Esophagus squamous epithelium (tissue), 4 donors: Measurements from ENCODE around the gene MMP24.

ENCODE experiments used
- CTCF ChIP-seq, 6 experiments: fragments of 450-650 bp in 4 of 6; fragments of 200-600 bp in 2 of 6; sonication (generic) in 2 of 6; IDR thresholded peaks; one replicate each; pipeline ENCODE4 v1.5.1; 2016 to 2019; ENCODE audit warnings: antibody characterized with exemption in 6 of 6, mild to moderate bottlenecking in 4 of 6, moderate library complexity in 4 of 6
- POLR2A ChIP-seq, 4 donors: fragments of 450-650 bp; IDR thresholded peaks; one replicate each; pipeline ENCODE4 v1.6.1; 2017; ENCODE audit warnings: antibody characterized with exemption in 4 of 4, mild to moderate bottlenecking in 4 of 4, moderate library complexity in 3 of 4

- no peak for TF ChIP-seq CTCF (IDR thresholded peaks at IDR 0.05)
- no peak for TF ChIP-seq POLR2A (IDR thresholded peaks at IDR 0.05)
These were observed 2.5 kb upstream of the MMP24 start for GRCh38 chr20:35223941-35224340.
